HG02588 (cell line): ENCODE measurements around the gene PPP1R14B.

ENCODE experiments used
- ATAC-seq: cut with Tn5 transposase; IDR thresholded peaks from one replicate; pipeline ENCODE4 v1.9.1; 2021; ENCODE audit warnings: mild to moderate bottlenecking, moderate library complexity; ENCODE audit not compliant: unreplicated experiment

PPP1R14B gene

GRCh38 chr11:64232967-64233315 is 13.8 kb downstream of the PPP1R14B start:
- no peak for ATAC-seq

GRCh38 chr11:64232182-64232966 is 14.4 kb downstream of the PPP1R14B start:
- ATAC-seq: no peak

GRCh38 chr11:64231546-64231945 is 15.2 kb downstream of the PPP1R14B start:
- no peak for ATAC-seq

- no peak for ATAC-seq
These were observed 15.8 kb downstream of the PPP1R14B start for GRCh38 chr11:64230985-64231365.

GRCh38 chr11:64230171-64230984 is 16.4 kb downstream of the PPP1R14B start, which contains the start of gene DNAJC4:
Gene DNAJC4 (plus strand): TSS chr11:64230548. CDS start chr11:64230855, 307 bp downstream.
- peak; percentile 35 for ATAC-seq

- ATAC-seq: no peak
These were observed 17.0 kb downstream of the PPP1R14B start for GRCh38 chr11:64229744-64230170.

- ATAC-seq: no peak
These were observed 17.5 kb downstream of the PPP1R14B start for GRCh38 chr11:64229090-64229743.

- no peak for ATAC-seq
These were observed 19.3 kb downstream of the PPP1R14B start for GRCh38 chr11:64227405-64227956.

- no peak for ATAC-seq
These were observed 20.2 kb downstream of the PPP1R14B start for GRCh38 chr11:64226507-64227051.

GRCh38 chr11:64225608-64226506 is 20.9 kb downstream of the PPP1R14B start, which contains the start of the genes NUDT22 and TRPT1:
Gene NUDT22 (plus strand): TSS chr11:64226274. CDS start chr11:64226653, 379 bp downstream.
Gene TRPT1 (minus strand): TSS chr11:64226186. CDS start chr11:64225860, 326 bp downstream.
- ATAC-seq: peak; percentile 46

- ATAC-seq: no peak
These were observed 21.7 kb downstream of the PPP1R14B start for GRCh38 chr11:64224891-64225607.

- no peak for ATAC-seq
These were observed 22.4 kb downstream of the PPP1R14B start for GRCh38 chr11:64224151-64224890.

GRCh38 chr11:64223001-64223651 is 23.6 kb downstream of the PPP1R14B start:
- no peak for ATAC-seq

- no peak for ATAC-seq
These were observed 24.1 kb downstream of the PPP1R14B start for GRCh38 chr11:64222651-64223000.

GRCh38 chr11:64220798-64221197 is 25.9 kb downstream of the PPP1R14B start:
- no peak for ATAC-seq

GRCh38 chr11:64220271-64220670 is 26.5 kb downstream of the PPP1R14B start:
- no peak for ATAC-seq

- no peak for ATAC-seq
These were observed 27.0 kb downstream of the PPP1R14B start for GRCh38 chr11:64219755-64220154.

GRCh38 chr11:64219354-64219684 is 27.4 kb downstream of the PPP1R14B start:
- no peak for ATAC-seq
